Measurements from ENCODE around the gene TIE1. TPM values are rescaled to one million over a fixed set of nuclear protein-coding genes. Genes with fewer than 3 reads are reported as not detected.

The TIE1 gene
- polyA plus RNA-seq, 3 donors, result 0.16 TPM; not detected in 2

- no peaks in the 10 kb centered on the region for H3K27me3 Mint-ChIP-seq (ENCODE audit: low read depth in 3 of 3)
- Histone ChIP-seq H3K4me2 (replicated peaks; ENCODE audit: extremely low read depth, low read length, poor library complexity, severe bottlenecking) (peak overlapping the region; percentile 92), H3K27me3 (ENCODE audit: control insufficient read depth in 2 of 2, insufficient read depth in 2 of 2, low read length in 2 of 2) (no peaks in the 10 kb centered on the region), H4K20me1 (ENCODE audit: insufficient read depth, low read length) (peaks cover 43% of the 10 kb centered on the region), H3K36me3 (replicated peaks in 1 of 2; ENCODE audit: control insufficient read depth in 1 of 2, insufficient read depth in 2 of 2, low read length in 2 of 2) (peaks cover 32 to 38% of the 10 kb centered on the region in 2 donors), H3K79me2 (ENCODE audit: insufficient read depth, low read length) (peaks cover 61% of the 10 kb centered on the region), H3K9me3 (replicated peaks in 1 of 2; ENCODE audit: control insufficient read depth in 1 of 2, insufficient read depth in 1 of 2, low read length in 2 of 2) (no peaks in the 10 kb centered on the region), H3K4me3 (replicated peaks in 1 of 3; ENCODE audit: low read depth in 2 of 3, low read length in 3 of 3) (peak overlapping the region; percentile 79 to 98 (median 98)), H3K4me1 (ENCODE audit: control insufficient read depth in 1 of 2, insufficient read depth in 2 of 2, low read length in 2 of 2) (peaks cover 38 to 63% of the 10 kb centered on the region in 2 donors), H2AFZ (ENCODE audit: insufficient read depth, low read depth, low read length, poor library complexity, severe bottlenecking) (peak overlapping the region; percentile 90), H3K27ac (ENCODE audit: low read depth in 1 of 2, low read length in 2 of 2) (peak overlapping the region; percentile 68 to 97), H3K9ac (ENCODE audit: insufficient read depth, low read length, poor library complexity, severe bottlenecking) (peak overlapping the region; percentile 96)
- DNase-seq, result peak; percentile 12 to 45 (median 19)
- TF ChIP-seq CTCF (IDR thresholded peaks at IDR 0.05), result no peak
- peaks cover 60% of the 10 kb centered on the region for H3K4me1 Mint-ChIP-seq
- peak overlapping the region; percentile 83 to 92 for H3K4me3 Mint-ChIP-seq
- WGBS (ENCODE audit: insufficient coverage), result under 1% methylated on average over 40 of the region's 48 CpGs
- peaks cover 36 to 42% of the 10 kb centered on the region in 2 donors for H3K36me3 Mint-ChIP-seq
- intact Hi-C loops (cut with micrococcal nuclease), result loop anchor here in 1 of 2 donors (10.0 kb wide), 1 partner anchor 192 kb away; the partner anchor contains the start of genes CFAP57 and EBNA1BP2
- no peaks in the 10 kb centered on the region for H3K9me3 Mint-ChIP-seq
- H3K27ac Mint-ChIP-seq, result peak overlapping the region; percentile 85 to 96 (median 90)
Measured at GRCh38 chr1:43367026-43367903, 66.5 kb downstream of the TIE1 start.

DNA sequence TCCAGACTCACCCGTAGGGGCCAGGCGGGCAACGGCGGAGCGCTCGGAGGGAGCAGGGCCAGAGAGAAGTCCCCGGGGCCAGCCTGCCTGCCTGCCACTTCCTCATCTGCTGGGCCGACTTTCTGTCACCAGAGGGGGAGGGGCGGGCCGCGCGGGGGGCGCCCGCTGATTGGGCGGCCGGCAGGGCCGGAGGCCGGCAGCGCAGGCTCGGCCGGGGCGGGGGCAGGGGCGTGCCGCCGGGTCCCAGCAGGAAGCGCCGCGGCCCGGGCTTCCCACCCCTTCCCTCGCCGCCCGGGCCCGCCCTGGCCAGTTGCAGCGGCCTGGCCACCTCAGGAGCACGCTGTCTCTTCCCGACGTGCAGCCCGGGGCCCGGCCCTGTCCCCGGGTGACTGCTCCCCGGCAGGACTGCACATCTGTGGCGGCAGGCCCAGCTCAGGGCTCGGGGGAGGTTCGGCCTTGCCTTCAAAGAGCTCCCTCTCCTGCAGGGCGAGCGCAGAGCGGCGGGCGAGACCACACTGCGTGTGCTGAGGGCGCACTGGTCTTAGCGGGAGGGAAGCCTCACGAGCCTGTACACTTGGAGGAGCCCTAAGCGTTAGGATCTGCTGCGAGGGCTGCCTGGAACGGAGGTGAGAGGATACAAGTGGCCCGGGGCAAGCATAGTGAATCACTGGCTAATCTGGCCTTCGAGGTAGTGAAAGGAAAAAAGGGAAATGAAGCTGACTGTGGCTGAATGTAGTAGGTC, 67.3 kb downstream of the TIE1 start, which contains the start of gene ELOVL1:
TSS of gene ELOVL1 (minus strand) at position 108 of the 742 bp plus-strand sequence. CDS start 2,402 bp downstream, outside the sequence.
- no peaks in the 10 kb centered on the region for H3K27me3 Mint-ChIP-seq (ENCODE audit: low read depth in 3 of 3)
- WGBS (ENCODE audit: insufficient coverage), result 0% methylated on average over 56 of the region's 58 CpGs
- DNase-seq, result peak; percentile 89 to 93 (median 90)
- H3K9ac ChIP-seq (ENCODE audit: insufficient read depth, low read length, poor library complexity, severe bottlenecking), result peak within 1 kb of the TSS; percentile 96
- peaks cover 38 to 63% of the 10 kb centered on the region in 2 donors for H3K4me1 ChIP-seq (ENCODE audit: control insufficient read depth in 1 of 2, insufficient read depth in 2 of 2, low read length in 2 of 2)
- peak within 1 kb of the TSS; percentile 95 to 99 (median 97) for H3K27ac Mint-ChIP-seq
- H3K27ac ChIP-seq (ENCODE audit: low read depth in 1 of 2, low read length in 2 of 2), result peak within 1 kb of the TSS; percentile 81 to 97
- peak within 1 kb of the TSS; percentile 79 to 98 (median 98) for H3K4me3 ChIP-seq (replicated peaks in 1 of 3; ENCODE audit: low read depth in 2 of 3, low read length in 3 of 3)
- H3K36me3 ChIP-seq (replicated peaks in 1 of 2; ENCODE audit: control insufficient read depth in 1 of 2, insufficient read depth in 2 of 2, low read length in 2 of 2), result peaks cover 25 to 30% of the 10 kb centered on the region in 2 donors
- no peaks in the 10 kb centered on the region for H3K9me3 Mint-ChIP-seq
- TF ChIP-seq CTCF (IDR thresholded peaks at IDR 0.05), result no peak
- no peaks in the 10 kb centered on the region for H3K9me3 ChIP-seq (replicated peaks in 1 of 2; ENCODE audit: control insufficient read depth in 1 of 2, insufficient read depth in 1 of 2, low read length in 2 of 2)
- intact Hi-C loops (cut with micrococcal nuclease), result loop anchor here in 1 of 2 donors (2.0 to 10.0 kb wide), 2 partner anchors 21 to 193 kb away; partner anchors contain the start of genes CFAP57, EBNA1BP2, MED8 and SZT2
- H2AFZ ChIP-seq (ENCODE audit: insufficient read depth, low read depth, low read length, poor library complexity, severe bottlenecking), result peak within 1 kb of the TSS; percentile 90
- H3K4me2 ChIP-seq (replicated peaks; ENCODE audit: extremely low read depth, low read length, poor library complexity, severe bottlenecking), result peak within 1 kb of the TSS; percentile 92
- peaks cover 53% of the 10 kb centered on the region for H3K79me2 ChIP-seq (ENCODE audit: insufficient read depth, low read length)
- peaks cover 30 to 34% of the 10 kb centered on the region in 2 donors for H3K36me3 Mint-ChIP-seq
- peaks cover 53% of the 10 kb centered on the region for H3K4me1 Mint-ChIP-seq
- peak within 1 kb of the TSS; percentile 86 to 98 for H3K4me3 Mint-ChIP-seq
- no peaks in the 10 kb centered on the region for H3K27me3 ChIP-seq (ENCODE audit: control insufficient read depth in 2 of 2, insufficient read depth in 2 of 2, low read length in 2 of 2)
- peaks cover 47% of the 10 kb centered on the region for H4K20me1 ChIP-seq (ENCODE audit: insufficient read depth, low read length)

Measured in CD14-positive monocyte (primary cell).